NT2/D1 (cell line): ENCODE data around the gene ZNF592.

Source experiments
- YY1 ChIP-seq: IDR thresholded peaks from 2 replicates; pipeline ENCODE4 v1.6.1; 2011; ENCODE audit not compliant: insufficient read length, insufficient read depth
- ZNF274 ChIP-seq: IDR thresholded peaks from 2 replicates; pipeline ENCODE4 v1.6.1; 2011; ENCODE audit warnings: mild to moderate bottlenecking, low read depth, low read length

- no peak for TF ChIP-seq ZNF274
- TF ChIP-seq YY1: no peak
Measured at GRCh38 chr15:84781495-84781894, 33.1 kb downstream of the ZNF592 start.
